GM21515 (cell line): ENCODE measurements around the gene RNF38.
"Not testable (repeated sequence)": the region's sequence is repeated elsewhere in the genome, so short reads cannot be mapped to it uniquely, and the experiment has no call there.

Experiments used
- ATAC-seq: cut with Tn5 transposase; IDR thresholded peaks from one replicate; pipeline ENCODE4 v1.9.1; 2021; ENCODE audit not compliant: unreplicated experiment

Gene RNF38

DNA sequence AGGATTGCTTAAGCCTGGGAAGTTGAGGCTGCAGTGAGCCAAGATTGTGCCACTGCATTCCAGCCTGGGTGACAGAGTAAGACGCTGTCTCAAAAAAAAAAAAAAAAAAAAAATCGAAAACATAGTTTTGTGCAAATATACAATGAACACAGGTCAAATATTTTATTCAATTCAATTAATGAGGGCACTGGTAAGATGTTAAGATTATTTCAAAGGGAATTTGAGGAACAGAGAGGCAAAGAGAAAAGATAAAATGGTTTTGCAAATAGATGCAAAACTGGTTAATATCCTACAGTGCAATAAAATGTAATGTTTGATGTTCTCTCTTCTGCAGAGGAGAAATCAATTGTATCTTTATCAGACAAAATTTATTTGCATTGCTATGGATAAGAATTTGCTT lies 102.3 kb downstream of the RNF38 start:
- no peak for ATAC-seq

DNA sequence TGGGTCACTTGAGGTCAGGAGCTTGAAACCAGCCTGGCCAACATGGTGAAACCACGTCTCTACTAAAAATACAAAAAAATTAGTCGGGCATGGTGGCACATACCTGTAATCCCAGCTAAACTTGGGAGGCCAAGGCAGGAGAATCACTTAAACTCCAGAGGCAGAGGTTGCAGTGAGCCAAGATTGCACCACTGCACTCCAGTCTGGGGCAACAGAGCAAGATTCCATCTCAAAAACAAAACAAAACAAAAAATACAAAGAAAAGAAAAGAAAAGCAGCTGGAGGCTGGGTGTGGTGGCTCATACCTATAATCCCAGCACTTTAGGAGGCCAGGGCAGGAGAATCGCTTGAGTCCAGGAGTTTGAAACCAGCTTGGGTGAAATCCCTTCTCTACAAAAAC lies 105.1 kb downstream of the RNF38 start:
- ATAC-seq, result not testable (repeated sequence)

DNA sequence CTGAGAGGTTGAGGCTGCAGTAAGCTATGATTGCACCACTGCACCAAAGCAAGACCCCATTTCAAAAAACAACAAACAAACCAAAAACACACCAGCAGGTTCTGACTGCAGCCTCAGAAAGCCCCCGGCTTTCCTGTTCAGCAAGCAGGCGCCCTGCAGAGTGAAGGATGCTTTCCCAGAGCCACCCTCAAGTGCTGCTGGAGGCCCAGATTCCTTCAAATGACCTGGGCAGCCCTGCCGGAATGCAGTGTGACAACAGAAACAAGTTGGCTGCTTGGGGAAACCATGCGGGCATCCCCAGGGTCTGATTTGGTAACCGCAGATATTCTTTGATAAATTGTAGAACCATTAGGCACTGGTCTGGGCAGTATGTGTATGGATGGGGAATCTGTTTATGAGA lies 106.2 kb downstream of the RNF38 start:
- no peak for ATAC-seq

DNA sequence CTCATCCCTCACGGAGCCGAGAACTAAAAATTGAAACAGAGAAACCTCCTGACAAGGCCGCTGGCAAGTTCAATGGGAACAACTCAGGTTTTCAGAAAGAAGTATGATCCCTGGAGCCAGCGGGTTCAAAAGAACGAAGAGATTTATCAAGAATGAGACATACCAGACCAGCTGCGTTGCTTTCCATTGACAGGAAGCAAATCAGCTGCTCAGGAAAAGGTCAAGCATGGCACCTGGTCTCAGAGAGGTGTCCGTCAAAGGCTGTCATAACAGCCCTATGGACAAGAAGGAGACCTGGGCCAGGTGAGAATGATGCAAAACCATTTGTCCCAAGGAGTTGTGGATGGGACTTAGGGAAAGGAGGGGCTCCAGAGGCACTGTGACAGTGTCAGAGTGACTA lies 106.9 kb downstream of the RNF38 start:
- no peak for ATAC-seq

DNA sequence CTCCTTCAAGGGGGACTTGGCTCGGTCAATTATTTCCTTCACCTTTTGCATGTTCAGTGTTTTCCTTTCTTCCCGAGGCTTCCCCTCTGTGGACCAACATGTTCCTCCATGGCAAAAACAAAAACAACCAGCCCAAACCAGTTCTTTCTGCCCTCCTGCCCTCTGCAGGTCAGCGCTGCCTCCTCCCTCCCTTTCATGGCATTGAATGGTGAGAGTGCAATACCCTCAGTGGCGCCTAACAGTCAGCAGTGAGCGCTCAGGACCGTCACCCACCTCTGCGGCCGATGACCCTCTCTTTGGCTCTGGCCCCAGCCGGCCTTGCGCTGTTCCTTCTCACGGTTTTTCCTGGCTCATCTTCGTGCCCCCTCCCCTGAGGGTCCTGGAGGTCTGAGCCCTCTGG lies 107.4 kb downstream of the RNF38 start:
- ATAC-seq, result no peak

DNA sequence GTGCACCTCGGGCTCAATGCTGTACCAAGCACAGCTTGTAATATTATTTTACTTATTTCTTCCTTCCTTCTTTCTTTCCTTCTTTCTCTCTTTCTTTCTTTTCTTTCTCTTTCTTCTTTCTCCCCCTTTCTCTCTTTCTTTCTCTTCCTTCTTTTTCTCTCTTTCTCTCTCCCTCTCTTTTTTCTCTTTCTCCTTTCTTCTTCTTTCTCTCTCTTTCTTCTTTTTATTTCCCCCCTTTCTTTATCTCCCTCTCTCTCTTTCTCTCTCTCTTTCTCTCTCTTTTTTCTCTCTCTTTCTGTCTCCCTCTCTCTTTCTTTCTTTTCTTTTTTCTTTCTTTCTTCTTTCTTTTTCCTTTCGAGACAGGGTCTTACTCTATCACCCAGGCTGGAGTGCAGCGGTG lies 109.1 kb downstream of the RNF38 start:
- no peak for ATAC-seq

DNA sequence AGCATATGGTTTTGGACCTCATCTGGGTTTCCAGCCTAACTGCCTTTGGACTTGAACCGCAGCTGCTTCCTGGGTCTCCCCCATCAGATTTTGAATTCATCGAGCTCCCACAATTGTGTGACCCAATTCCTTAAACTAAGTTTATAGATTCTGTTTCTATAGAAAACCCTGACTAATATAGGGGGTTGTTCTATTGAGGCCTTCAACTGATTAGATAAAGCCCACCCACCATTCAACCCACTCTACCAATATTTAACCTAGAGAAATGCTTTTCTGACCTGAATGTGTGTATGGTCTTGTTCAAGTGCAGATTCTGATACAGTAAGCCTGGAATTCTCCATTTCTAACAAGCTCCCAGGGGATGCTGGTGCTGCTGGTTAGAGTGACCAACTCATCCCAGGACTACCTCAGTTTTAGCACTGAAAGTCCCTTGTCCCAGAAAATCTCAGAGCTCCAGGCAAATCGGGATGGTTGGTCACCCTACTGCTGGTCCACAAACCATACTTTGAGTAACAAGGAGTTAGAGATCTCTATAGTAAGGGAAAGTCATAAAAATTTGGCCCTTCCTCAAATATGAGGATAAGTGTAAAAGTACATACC lies 110.1 kb downstream of the RNF38 start:
- ATAC-seq, result no peak

DNA sequence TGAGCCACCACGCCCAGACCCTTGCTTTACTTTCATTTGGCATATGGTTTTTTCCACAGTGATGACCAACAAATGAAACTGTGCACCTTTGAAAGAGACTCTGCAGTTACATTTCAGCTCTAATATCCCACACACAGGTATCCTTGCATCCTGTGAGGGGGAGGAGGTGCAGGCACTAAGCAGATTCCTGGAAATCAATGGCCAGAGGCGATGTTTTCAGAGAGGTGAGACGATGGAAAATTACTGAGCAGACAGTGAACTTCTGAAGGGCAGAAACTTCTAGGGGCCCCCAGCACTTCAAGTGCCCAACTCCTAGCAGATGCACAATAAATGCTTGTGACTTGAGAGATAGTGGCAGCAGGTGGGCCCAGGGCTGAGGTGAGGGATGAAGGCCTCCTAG lies 112.0 kb downstream of the RNF38 start:
- ATAC-seq, result no peak
